Measurements from ENCODE around the gene TRAF3IP1.
"Not testable (repeated sequence)": the region's sequence is repeated elsewhere in the genome, so short reads cannot be mapped to it uniquely, and the experiment has no call there.

Gene TRAF3IP1

DNA sequence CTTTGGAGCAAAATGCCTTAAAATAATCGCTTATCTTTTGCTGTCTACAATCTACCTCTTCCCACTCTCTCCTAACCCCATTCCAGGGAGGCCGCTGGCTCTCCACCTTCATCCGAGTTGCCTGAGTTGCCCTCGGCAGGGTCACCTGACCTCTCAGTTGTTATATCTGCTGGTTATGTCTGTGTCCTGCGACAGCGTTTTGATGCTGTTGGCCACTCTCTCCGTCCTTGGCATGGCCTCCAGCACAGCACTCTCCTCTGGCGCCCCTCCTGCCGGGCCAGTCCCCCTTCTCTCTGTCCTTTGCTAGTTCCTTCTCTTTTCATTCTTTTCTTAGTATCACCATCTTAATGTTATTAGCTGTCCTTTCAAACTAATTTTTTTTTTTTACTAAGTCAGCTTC lies 41.6 kb downstream of the TRAF3IP1 start:
- H3K4me3 ChIP-seq (ENCODE audit: low read depth, low read length): no peak overlapping the region
- TF ChIP-seq CTCF (IDR thresholded peaks at IDR 0.05; ENCODE audit: low read depth, low read length): no peak

DNA sequence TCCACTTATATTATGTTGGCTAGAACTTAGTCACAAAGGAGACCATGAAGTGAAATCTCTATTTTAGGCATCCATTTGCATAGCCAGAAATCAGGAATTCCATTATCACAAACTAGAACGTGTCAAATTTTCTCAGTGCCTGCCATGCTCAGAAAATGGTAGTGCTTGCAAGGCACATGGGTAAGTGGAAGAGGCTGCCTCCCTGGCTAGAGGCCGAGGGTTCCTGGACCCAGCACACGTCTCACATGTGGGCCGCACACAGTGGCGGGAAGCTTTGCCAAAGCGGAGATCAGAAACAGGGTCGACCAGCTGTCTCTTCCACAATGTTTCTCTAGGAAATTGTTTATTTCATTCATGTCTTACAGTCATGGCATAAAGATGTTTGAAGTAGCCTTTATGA lies 42.3 kb downstream of the TRAF3IP1 start:
- no peak for TF ChIP-seq CTCF (IDR thresholded peaks at IDR 0.05; ENCODE audit: low read depth, low read length)
- no peak overlapping the region for H3K4me3 ChIP-seq (ENCODE audit: low read depth, low read length)

DNA sequence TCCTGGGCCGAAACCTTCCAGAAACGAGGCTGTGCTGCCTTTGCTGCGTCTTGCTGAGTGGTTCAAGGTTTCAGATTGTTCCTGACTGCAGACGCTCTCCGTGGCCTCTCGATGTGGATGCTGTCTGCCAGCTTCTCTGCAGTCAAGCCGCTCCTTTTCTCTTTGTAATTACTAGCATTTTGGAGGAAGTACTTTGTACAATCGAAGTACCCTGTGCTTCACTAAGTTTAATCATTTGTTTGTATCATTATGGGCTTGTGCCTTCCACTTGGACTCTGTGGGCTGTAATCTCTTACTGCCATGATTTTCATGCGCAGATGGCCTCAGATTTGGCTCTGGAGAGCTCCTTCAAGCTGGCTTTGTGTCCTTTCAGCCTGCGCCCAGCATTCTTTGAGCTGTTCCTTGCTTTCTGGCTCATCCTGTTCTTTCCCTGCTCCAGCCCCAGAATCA lies 49.3 kb downstream of the TRAF3IP1 start:
- TF ChIP-seq CTCF (IDR thresholded peaks at IDR 0.05; ENCODE audit: low read depth, low read length): no peak
- H3K4me3 ChIP-seq (ENCODE audit: low read depth, low read length): no peak overlapping the region

DNA sequence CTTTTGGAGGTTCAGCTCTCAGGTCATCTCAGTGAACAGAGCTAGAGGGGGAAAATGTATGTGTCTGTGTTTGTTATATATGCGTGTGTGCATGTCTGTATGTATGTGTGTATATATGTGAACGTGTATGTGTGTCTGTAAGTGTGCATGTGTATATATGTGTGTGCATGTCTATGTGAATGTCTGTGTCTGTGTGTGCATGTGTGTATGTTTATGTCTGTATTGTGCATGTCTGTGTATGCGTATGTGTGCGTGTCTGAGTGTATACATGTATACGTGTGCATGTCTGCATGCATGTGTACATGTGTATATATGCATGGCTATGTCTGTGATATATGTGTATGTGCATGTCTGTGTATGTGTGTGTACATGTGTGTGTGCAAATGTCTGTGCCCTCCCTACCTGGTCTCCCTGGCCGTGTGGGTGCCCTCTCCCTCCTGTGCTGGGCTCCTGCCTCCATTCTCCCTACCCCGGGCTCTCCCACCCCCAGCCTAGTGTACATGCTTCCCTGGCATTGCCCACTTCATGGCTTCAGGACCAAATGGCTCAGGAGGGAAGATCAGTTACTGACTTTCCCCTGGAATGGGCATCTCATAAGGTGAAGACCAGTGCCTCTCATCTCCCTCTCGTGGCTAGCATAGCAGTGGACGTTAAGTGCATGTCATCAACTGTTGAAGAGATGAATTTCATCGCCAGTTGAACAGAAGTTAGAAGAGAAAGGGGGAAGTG lies 49.9 kb downstream of the TRAF3IP1 start:
- no peak overlapping the region for H3K4me3 ChIP-seq (ENCODE audit: low read depth, low read length)
- TF ChIP-seq CTCF (IDR thresholded peaks at IDR 0.05; ENCODE audit: low read depth, low read length): no peak

- peak; percentile 81 for TF ChIP-seq CTCF (IDR thresholded peaks at IDR 0.05; ENCODE audit: low read depth, low read length)
- H3K4me3 ChIP-seq (ENCODE audit: low read depth, low read length): no peak overlapping the region
Measured at GRCh38 chr2:238370823-238371372, 50.6 kb downstream of the TRAF3IP1 start.

DNA sequence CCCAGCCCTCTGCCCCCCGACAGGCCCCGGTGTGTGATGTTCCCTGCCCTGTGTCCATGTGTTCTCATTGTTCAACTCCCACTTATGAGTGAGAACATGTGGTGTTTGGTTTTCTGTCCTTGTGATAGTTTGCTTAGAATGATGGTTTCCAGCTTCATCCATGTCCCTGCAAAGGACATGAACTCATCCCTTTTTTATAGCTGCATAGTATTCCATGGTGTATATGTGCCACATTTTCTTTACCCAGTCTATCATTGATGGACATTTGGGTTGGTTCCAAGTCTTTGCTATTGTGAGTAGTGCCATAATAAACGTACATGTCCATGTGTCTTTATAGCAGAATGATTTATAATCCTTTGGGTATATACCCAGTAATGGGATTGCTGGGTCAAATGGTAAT lies 52.0 kb downstream of the TRAF3IP1 start:
- H3K4me3 ChIP-seq (ENCODE audit: low read depth, low read length): not testable (repeated sequence)

- no peak for TF ChIP-seq CTCF (IDR thresholded peaks at IDR 0.05; ENCODE audit: low read depth, low read length)
- no peak overlapping the region for H3K4me3 ChIP-seq (ENCODE audit: low read depth, low read length)
Measured at GRCh38 chr2:238376884-238377391, 56.6 kb downstream of the TRAF3IP1 start.
